ENCODE data around the gene ULK3.

Gene ULK3, protein sequence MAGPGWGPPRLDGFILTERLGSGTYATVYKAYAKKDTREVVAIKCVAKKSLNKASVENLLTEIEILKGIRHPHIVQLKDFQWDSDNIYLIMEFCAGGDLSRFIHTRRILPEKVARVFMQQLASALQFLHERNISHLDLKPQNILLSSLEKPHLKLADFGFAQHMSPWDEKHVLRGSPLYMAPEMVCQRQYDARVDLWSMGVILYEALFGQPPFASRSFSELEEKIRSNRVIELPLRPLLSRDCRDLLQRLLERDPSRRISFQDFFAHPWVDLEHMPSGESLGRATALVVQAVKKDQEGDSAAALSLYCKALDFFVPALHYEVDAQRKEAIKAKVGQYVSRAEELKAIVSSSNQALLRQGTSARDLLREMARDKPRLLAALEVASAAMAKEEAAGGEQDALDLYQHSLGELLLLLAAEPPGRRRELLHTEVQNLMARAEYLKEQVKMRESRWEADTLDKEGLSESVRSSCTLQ

GRCh38 chr15:74842581-74843444, at the start of gene ULK3:
TSS of gene ULK3 (minus strand) at chr15:74843156. CDS start at chr15:74843105, 51 bp downstream.
- peak within 1 kb of the TSS; percentile 93 for H3K4me3 ChIP-seq (ENCODE audit: low read depth, low read length)
- peak; percentile 94 for DNase-seq (ENCODE audit: low read depth)
- peak; percentile 69 for TF ChIP-seq CTCF (IDR thresholded peaks at IDR 0.05; ENCODE audit: insufficient read depth, low read depth, low read length, missing control alignments)

GRCh38 chr15:74892313-74892712, 49.4 kb upstream of the ULK3 start:
- TF ChIP-seq CTCF (IDR thresholded peaks at IDR 0.05; ENCODE audit: insufficient read depth, low read depth, low read length, missing control alignments), result no peak
- H3K4me3 ChIP-seq (ENCODE audit: low read depth, low read length), result no peak overlapping the region
- DNase-seq (ENCODE audit: low read depth), result no peak

DNA sequence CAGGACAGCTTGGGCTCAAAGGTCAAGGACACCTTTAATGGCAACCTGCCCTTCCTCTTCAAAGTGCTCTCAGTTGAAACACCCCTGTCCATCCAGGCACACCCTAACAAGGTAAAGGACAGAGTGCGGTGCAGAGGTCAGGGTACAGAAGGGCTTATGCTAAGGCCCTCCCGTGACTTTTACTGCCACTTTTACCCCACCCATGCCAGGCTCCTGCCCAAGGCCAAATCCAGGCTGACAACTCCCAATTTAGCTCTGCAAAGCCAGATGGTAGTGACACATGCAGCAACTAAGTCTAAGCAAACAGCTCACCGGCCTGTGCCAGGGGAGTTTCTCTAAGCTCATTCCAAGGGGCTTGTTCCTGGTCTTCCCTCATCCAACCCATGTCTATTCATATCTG, 48.5 kb upstream of the ULK3 start:
- H3K4me3 ChIP-seq (ENCODE audit: low read depth, low read length), result no peak overlapping the region
- no peak for DNase-seq (ENCODE audit: low read depth)
- TF ChIP-seq CTCF (IDR thresholded peaks at IDR 0.05; ENCODE audit: insufficient read depth, low read depth, low read length, missing control alignments), result no peak

DNA sequence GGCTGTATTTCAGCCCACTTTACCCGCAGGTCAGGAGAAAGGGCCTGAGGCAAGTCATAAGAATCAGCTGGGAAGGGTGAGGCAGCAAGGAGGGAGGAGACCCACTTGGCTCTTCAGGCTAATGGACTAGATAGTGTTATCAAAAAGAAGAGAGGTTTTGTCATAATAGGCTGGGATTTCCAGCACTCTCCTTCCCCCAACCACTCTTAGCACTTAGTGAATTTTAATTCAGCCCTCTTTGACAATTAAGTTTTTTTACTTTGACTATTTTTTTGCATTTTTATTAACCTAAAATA, 47.7 kb upstream of the ULK3 start:
- no peak for TF ChIP-seq CTCF (IDR thresholded peaks at IDR 0.05; ENCODE audit: insufficient read depth, low read depth, low read length, missing control alignments)
- DNase-seq (ENCODE audit: low read depth), result no peak
- H3K4me3 ChIP-seq (ENCODE audit: low read depth, low read length), result peak overlapping the region; percentile 94

DNA sequence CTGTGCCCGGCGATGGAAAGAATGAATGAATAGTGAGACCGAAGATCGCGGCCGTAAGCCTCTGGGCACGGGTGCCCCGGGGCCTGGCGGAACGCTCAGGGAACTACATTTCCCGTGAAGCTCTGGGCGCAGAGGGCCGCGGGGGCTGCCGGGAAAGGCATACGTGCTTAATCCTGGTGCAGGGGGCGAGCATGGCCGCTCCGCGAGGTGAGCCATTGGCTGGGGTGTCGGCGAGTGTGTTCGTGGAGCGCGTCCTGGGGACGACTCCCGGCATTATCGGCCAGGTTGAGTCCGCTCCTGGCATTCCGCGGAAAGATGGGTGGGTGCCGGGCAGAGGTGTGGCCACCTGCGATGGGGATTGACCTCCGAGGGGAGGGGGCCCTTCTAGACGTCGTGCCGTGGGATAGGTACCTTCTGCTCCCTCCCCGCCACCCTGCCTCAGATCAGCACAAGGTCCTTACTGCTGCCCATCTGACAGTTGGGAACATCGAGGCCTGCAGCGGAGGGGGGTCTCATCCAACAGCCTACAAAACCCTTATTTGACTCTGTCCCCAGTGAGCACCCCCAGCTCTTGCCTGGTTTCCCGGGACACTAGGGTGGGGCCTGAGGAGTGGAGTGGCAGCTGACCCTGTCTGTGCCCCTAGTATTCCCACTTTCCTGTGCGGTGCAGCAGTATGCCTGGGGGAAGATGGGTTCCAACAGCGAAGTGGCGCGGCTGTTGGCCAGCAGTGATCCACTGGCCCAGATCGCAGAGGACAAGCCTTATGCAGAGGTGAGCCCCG, 47.1 kb upstream of the ULK3 start, which contains the start of gene MPI:
Gene MPI (plus strand): TSS at position 160 of the 782 bp plus-strand sequence. CDS start 32 bp downstream, at position 192.
- no peak for TF ChIP-seq CTCF (IDR thresholded peaks at IDR 0.05; ENCODE audit: insufficient read depth, low read depth, low read length, missing control alignments)
- peak within 1 kb of the TSS; percentile 94 for H3K4me3 ChIP-seq (ENCODE audit: low read depth, low read length)
- DNase-seq (ENCODE audit: low read depth), result peak; percentile 87

DNA sequence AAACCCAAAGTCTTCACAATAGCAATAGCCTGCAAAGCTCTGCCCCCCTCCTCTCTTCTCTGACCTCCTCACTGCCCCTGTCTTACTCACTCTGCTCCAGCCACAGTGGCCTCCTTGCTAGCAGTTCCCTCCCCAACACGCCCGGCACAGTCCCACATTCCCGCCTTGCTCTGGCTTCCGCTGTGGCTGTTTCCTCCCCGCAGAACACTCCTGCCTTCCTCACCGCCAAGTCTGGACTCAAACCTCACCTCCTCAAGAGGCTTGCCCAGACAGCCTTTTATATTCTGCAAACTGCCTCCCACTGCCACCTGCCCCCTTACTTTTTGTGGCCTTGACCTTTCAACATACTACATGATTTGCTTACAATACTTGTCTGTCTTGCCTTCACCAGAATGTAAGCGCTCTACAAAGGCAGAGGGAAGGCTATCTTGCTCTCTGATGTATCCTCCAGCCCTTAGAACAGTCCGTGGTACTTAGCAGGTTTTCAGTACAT, 46.5 kb upstream of the ULK3 start:
- peak overlapping the region; percentile 94 for H3K4me3 ChIP-seq (ENCODE audit: low read depth, low read length)
- no peak for DNase-seq (ENCODE audit: low read depth)
- TF ChIP-seq CTCF (IDR thresholded peaks at IDR 0.05; ENCODE audit: insufficient read depth, low read depth, low read length, missing control alignments), result no peak
